GM18907 (cell line): ENCODE results near the gene ATP5F1E.
"Not testable (repeated sequence)": the region's sequence is repeated elsewhere in the genome, so short reads cannot be mapped to it uniquely, and the experiment has no call there.

Experiments used
- ATAC-seq: cut with Tn5 transposase; IDR thresholded peaks from one replicate; pipeline ENCODE4 v1.9.1; 2021; ENCODE audit warnings: mild to moderate bottlenecking, moderate library complexity; ENCODE audit not compliant: unreplicated experiment

ATP5F1E gene

GRCh38 chr20:59043698-59044097, 11.6 kb upstream of the ATP5F1E start:
- ATAC-seq: no peak

DNA sequence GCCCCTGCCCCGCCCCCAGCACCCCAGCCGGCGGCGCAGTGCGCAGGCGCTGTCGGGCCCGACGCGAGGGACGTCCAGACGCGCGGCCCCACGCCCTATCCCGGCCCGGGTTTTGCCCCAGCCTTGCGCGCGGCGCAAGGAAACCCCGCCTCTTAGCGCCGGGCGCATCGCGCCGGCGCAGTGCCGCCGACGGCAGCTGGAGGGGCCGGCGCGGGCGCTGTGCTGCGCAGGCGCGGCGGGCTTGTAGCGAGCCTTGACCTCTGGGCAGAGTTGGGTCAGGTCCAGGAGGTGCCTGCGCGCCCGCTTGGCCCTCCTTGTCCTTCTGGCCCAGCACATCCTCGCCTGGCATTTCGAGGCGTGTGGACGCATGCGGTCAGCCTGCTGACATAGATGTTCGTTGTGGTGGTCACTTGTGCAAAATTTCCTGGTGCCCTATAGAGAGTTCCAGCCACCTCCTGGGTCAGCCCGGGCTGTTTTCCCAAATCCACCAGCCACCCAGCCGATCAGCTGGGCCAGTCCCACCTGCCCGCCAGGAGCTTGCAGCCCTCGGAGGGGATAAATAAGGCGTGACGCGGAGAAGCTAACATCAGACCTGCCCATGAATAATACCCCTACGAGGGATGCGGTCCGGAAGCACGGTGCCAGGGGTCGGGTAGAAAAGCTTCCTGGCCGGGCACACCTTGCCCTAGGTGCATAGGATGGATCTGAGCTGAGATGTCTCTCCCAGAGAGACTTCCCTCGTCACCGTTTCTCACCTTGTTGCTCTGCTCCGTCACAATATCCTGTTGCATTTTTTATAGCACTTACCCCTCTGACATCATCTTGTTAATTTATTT, 10.9 kb upstream of the ATP5F1E start:
- ATAC-seq: peak; percentile 90

- ATAC-seq: peak; percentile 36
Measured at GRCh38 chr20:59042151-59042795, 10.1 kb upstream of the ATP5F1E start, which contains the start of gene PRELID3B. PRELID3B (minus strand) TSS chr20:59042786; CDS start chr20:59042730, 56 bp downstream.

GRCh38 chr20:59041487-59041886, 9.4 kb upstream of the ATP5F1E start:
- not testable (repeated sequence) for ATAC-seq

DNA sequence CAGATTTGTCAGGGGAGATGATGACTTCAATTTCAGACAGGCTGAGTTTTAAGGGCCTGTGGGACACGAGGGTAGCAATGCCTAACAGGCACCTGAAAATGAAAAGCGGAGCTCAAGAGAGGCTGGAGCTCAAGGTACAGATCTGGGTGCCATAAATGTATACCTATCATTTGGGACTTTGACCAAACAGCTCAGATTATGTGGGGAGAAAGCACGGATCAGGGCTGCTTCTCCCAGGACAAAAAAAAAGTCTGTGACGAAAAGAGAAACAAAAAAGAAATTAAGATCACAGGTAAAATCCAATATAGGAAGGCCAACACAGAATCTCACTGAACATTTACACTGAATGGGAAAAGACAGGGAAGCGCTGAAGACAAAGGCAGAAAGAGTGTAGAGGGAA, 8.5 kb upstream of the ATP5F1E start:
- no peak for ATAC-seq

- ATAC-seq: no peak
Measured at GRCh38 chr20:59039233-59039632, 7.1 kb upstream of the ATP5F1E start.

DNA sequence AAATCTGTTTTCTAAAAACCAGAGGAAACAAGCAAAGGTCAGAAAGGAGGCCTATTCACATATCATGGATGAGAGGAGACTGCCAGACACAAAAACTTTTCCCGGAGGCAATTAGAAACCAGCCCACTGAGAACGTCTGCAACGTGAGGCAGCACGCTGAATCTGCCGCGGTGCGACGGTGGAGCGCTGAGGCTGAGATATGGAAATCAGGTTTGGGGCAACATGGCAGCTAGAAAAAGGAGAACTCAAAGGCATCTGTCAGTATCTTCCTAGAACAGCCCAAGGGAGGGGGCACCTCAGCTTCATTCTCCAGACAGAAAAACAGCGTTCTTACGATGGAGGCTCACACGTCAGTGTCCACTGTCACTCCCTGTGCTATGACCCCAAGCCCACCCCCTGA, 5.3 kb upstream of the ATP5F1E start:
- ATAC-seq: no peak

DNA sequence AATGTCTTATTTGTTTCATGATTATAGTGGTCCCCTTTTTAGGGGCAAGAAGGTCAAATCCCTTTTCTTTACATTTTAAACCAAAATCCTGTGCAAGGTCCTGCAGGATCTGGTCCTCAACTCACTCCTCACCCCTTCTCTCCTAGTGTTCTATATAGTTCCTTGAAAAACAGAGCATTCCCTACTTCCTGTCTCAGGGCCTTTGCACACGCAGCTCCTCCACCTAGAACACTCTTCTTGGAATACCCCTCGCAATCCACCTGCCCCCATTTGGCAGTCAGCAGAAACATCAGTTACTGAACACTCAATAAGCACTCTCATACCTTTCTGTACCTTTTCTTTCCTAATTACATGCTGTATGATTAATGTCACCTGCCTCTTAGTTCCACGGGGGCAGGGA, 3.2 kb upstream of the ATP5F1E start:
- no peak for ATAC-seq

DNA sequence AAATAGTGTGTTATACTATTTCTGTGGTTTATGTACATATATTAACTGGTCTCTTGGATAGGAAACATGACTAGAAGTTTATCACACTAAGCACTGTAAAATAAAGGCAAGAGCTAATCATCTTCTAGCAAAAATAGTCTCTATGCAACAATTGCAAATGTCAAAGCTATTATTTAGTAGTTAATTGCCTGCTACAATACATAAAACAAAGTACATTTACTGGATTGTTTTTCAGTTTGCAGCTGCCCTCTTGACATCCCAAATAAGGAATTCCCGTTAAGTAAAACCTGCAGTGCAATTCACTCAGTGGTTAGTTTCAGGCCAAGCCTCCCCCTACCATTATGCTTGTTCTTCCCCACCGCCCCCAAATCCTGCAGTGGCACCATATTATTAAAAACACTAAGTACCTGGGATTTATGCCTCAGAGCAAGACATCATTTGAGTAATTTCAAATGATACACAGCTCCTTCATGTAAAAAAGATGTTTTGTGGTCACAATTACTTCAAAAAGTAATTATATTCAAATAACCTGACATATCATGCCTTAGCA, 1.6 kb upstream of the ATP5F1E start:
- no peak for ATAC-seq

DNA sequence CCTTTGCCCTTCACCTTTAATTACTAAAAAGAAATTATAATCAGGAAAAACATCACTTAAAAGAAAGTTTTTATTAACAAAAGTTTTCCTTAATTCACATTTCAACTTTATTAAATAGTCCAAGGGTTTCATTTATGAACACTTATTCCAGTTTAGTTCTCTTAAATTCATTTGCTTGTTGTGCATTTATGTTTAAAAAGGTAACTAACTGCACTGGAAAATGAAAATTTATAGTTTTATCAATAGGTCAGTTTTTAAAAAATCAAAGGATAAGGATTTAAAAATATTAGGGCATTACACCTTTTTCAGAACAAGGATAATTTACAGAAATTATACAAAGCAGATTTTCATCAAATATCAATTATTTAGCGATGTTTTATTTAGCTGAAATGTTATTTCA, 958 bp upstream of the ATP5F1E start:
- no peak for ATAC-seq

DNA sequence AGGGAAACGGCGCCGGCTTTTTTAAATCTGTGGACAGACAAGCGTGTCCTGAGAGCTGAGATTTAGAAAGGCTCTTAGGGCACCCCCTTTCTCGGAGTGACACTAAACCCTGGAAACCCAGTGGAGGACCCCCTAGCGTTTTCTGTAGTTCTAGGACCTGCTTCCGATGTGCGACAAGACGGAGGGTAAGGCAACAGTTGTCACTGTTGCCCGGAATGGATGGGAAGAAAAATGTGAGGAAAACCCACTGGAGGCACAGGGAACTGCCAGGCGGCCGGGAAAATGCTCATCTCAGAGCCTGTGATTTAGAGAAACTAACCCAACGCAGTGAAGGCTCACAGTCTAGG, 551 bp upstream of the ATP5F1E start:
- no peak for ATAC-seq

DNA sequence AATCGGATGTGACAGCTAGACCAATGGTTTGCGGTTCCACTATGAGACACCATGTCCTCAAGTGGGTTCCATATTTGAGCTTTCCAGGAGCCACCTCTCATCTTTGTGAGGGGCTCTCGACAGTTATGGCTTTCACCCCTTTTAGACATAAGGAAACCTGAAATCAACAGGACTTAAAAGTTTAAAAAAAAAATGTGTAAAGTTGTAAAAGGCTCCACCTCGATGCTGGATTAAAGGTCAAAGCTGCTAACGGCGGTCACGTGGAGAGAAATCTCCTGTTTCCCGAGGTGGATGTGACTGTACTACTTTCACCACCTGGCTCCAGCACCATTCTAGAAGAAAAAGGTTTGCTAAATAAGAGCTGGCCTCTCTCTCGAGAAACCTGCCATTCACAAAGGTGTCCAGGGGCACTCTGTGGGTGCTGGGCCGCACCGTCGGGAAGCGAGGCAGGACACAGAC, 542 bp downstream of the ATP5F1E start:
- no peak for ATAC-seq

GRCh38 chr20:59030911-59031563, 1.1 kb downstream of the ATP5F1E start:
- no peak for ATAC-seq

- ATAC-seq: no peak
Measured at GRCh38 chr20:59028812-59029211, 3.3 kb downstream of the ATP5F1E start.

DNA sequence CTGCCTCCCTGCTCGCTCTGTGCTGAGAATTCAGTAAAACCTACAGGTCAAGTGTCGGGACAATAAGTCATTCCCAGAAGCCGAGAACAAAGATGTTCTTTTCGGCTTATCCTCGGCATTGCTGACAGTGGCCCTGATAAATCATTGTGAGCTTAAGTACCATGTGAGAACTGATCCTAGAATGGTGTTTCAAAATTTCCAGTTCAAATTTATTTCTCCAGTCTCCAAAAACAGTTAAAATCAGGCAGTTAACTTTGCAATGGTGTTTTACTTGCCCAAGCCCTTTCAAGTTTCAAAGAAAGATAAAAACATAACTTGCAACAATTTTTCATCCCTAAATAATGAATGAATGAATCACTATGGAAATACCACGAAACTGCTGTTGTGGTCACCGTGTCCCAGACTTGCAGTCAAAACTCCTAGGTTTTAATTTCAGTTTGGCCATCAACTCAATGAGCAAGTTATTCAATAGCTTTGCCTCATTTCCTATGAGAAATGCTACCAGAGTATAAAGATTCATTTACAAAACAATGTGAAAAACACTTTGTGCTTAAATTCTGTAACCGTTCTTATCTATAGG, 4.3 kb downstream of the ATP5F1E start:
- ATAC-seq: no peak

DNA sequence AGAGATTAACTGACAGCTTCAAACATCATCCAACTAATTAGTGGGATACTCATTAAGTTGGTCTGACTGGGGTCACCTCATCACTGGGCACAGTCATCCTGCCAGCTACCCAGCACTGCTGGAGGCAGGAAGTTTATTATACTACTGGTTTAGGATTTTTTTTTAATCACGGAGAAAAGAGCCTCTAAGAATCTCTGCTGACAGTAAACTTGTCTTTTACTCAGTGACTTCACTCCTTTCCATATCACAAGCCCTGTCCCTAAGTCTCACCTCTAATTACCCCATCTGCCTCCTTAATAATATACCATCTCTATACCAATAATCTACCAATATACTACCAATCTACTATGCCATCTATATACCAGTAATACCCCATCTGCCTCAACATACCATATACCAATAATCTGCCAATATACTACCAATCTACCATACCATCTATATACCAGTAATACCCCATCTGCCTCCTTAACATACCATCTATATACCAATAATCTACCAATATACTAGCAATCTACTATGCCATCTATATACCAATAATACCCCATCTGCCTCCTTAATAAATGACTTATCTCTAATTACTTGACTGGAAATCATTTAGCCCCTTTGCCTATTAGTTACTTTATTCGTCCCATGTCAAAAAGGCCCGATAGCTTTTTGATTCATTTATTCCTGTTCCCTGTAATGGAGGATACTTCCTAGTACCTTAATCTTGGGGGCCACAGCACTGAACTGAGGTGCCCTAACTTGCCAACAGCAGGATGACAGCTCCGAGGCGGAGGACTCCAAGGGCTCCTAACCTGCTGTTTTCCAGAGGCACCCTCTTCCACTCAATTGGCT, 5.0 kb downstream of the ATP5F1E start:
- ATAC-seq: no peak

DNA sequence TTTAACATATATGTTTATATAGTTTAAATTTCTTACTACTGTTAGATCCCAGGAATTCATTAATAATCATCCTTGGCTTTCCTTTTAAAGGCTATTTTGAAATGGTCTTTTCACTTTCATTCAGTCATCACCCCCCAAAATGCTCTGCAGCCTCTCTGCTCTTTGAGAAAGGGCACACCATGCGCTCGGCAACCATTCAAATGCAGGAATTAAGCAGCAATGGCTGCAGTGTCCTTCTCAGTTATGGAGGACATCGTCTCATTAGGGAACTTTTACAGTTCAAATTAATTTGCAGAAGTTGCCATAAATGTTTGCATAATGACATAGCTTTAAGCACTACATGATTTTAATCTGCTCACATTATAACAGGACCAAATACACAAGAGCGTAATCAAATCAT, 6.6 kb downstream of the ATP5F1E start:
- no peak for ATAC-seq

- no peak for ATAC-seq
Measured at GRCh38 chr20:59025086-59025485, 7.0 kb downstream of the ATP5F1E start.

GRCh38 chr20:59024111-59024530, 8.0 kb downstream of the ATP5F1E start:
- ATAC-seq: no peak

DNA sequence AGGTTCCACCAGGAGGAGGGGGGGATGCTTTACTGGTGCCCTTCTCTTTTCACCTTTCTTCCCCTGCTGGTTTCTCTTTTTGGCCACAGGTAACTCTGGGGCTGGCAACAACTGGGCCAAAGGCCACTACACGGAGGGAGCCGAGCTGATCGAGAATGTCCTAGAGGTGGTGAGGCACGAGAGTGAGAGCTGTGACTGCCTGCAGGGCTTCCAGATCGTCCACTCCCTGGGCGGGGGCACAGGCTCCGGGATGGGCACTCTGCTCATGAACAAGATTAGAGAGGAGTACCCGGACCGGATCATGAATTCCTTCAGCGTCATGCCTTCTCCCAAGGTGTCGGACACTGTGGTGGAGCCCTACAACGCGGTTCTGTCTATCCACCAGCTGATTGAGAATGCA, 8.5 kb downstream of the ATP5F1E start:
- no peak for ATAC-seq
